Caco-2 (cell line): ENCODE results near the gene LAD1. TPM values are rescaled to one million over a fixed set of nuclear protein-coding genes. Genes with fewer than 3 reads are reported as not detected.

Experiments used
- BruUV-seq: library from RNA; stranded (reverse); fragments of 400-500 nt; replicated peaks from 2 replicates; lab custom pipeline; 2021; lab: Mats Ljungman, UMichigan
- CTCF ChIA-PET: fragments of 300-600 bp; sonication (Branson Sonifier 250); formaldehyde crosslinking; loops from one replicate; lab custom pipeline; 2022; ENCODE audit warnings: antibody characterized with exemption; lab: Charles Lee
- POLR2A ChIA-PET: fragments of 300-600 bp; sonication (Branson Sonifier 250); formaldehyde crosslinking; loops from one replicate; lab custom pipeline; 2022; ENCODE audit warnings: antibody characterized with exemption; lab: Charles Lee
- DNase-seq, 2 experiments: peaks; one replicate each; pipeline versions ENCODE4 v3.0.0 to v3.0.0-alpha.2; 2020 to 2022
- H3K27me3 ChIP-seq: replicated peaks from 2 replicates; pipeline ENCODE4 v1.6.0; 2011; ENCODE audit warnings: low read length; ENCODE audit not compliant: control insufficient read depth, insufficient read depth
- H3K36me3 ChIP-seq: 2 replicates; pipeline ENCODE4 v1.5.1; 2011; ENCODE audit warnings: low read length; ENCODE audit not compliant: control insufficient read depth, insufficient read depth
- H3K4me1 ChIP-seq: fragments of 250-450 bp; sonication (Bioruptor Pico); 2 replicates; pipeline ENCODE4 v1.5.1; 2020; ENCODE audit warnings: mild to moderate bottlenecking
- H3K4me3 ChIP-seq: 2 replicates; pipeline ENCODE4 v1.5.1; 2011; ENCODE audit warnings: low read depth, mild to moderate bottlenecking, control low read depth, low read length
- H3K9me3 ChIP-seq: fragments of 250-450 bp; sonication (Bioruptor Pico); 2 replicates; pipeline ENCODE4 v1.5.1; 2020; ENCODE audit warnings: mild to moderate bottlenecking, moderate library complexity
- H3K27ac Mint-ChIP-seq: one replicate; pipeline ENCODE4 v1.8.0; 2022; ENCODE audit warnings: mixed read lengths; ENCODE audit not compliant: unreplicated experiment
- H3K27me3 Mint-ChIP-seq: one replicate; pipeline ENCODE4 v1.8.0; 2022; ENCODE audit warnings: mixed read lengths; ENCODE audit not compliant: insufficient read depth, unreplicated experiment
- H3K36me3 Mint-ChIP-seq: one replicate; pipeline ENCODE4 v1.8.0; 2022; ENCODE audit warnings: mild to moderate bottlenecking, mixed read lengths; ENCODE audit not compliant: insufficient read depth, unreplicated experiment
- H3K4me1 Mint-ChIP-seq: one replicate; pipeline ENCODE4 v1.8.0; 2022; ENCODE audit warnings: low read depth, mixed read lengths; ENCODE audit not compliant: unreplicated experiment
- H3K4me3 Mint-ChIP-seq: one replicate; pipeline ENCODE4 v1.8.0; 2022; ENCODE audit warnings: mild to moderate bottlenecking, moderate library complexity, mixed read lengths; ENCODE audit not compliant: unreplicated experiment
- H3K9me3 Mint-ChIP-seq: one replicate; pipeline ENCODE4 v1.8.0; 2022; ENCODE audit warnings: mixed read lengths; ENCODE audit not compliant: unreplicated experiment
- CTCF ChIP-seq, 2 experiments: fragments of 200-600 bp in 1 of 2; IDR thresholded peaks; 1 replicate in 1 of 2; 2 replicates in 1 of 2; pipeline versions ENCODE4 v1.5.1 to v1.8.0; 2011 to 2022; ENCODE audit warnings: antibody characterized with exemption in 1 of 2, control low read depth in 1 of 2, inconsistent platforms in 1 of 2, low read depth in 1 of 2, low read length in 1 of 2, mild to moderate bottlenecking in 1 of 2, moderate library complexity in 1 of 2; ENCODE audit not compliant: insufficient read depth in 1 of 2, severe bottlenecking in 1 of 2, unreplicated experiment in 1 of 2
- intact Hi-C: fragments of 100-400 bp; cut with micrococcal nuclease; formaldehyde crosslinking; loops from one replicate; pipeline ENCODE4 v1.10.0; 2022; ENCODE audit not compliant: unreplicated experiment
- total RNA-seq: library from RNA; stranded (reverse); gene quantifications from 2 replicates; pipeline ENCODE4 v1.2.3, GENCODE V29; 2022

LAD1 gene
- total RNA-seq, 1 experiment from 2014 or later = 80.5 TPM

DNA sequence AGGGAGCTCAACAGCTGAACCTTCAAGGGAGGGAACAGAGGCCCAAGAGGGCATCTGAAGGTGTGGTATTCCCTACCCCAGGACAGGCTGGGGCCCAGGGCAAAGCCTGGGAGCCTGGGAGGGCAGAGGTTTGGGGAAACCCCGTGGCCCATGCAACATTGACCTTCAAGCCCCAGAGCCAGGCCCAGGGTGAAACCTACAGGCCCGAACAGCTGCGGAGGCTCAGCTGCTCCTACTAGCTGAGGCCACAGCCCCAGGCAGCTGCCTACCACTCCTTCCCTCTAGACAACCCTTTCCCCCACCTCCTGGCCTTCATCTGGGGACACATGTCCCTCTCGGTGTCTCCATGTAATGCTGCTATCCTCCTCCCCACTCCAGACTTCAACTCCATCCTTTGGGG is 3.2 kb downstream of the LAD1 start:
- no peak overlapping the region for H3K4me3 Mint-ChIP-seq
- POLR2A ChIA-PET = interaction anchor here (0.6 kb wide), 1 partner anchor 32 kb away, joined by 5 read pairs; no protein-coding TSS in a partner anchor
- no TSS peak for BruUV-seq
- H3K27ac Mint-ChIP-seq = no peak overlapping the region
- no peaks in the 10 kb centered on the region for H3K27me3 Mint-ChIP-seq
- H3K4me1 Mint-ChIP-seq = peaks cover 32% of the 10 kb centered on the region
- no peak for TF ChIP-seq CTCF (IDR thresholded peaks at IDR 0.05; ENCODE audit: insufficient read depth in 1 of 2, low read depth in 1 of 2, low read length in 1 of 2, severe bottlenecking in 1 of 2, unreplicated experiment in 1 of 2)
- intact Hi-C loops = no loop called here
- DNase-seq = no peak
- no peaks in the 10 kb centered on the region for H3K9me3 ChIP-seq
- peaks cover 42% of the 10 kb centered on the region for H3K4me1 ChIP-seq
- peaks cover 14% of the 10 kb centered on the region for H3K36me3 Mint-ChIP-seq
- CTCF ChIA-PET = interaction anchor here (0.6 to 0.8 kb wide), 2 partner anchors 40 to 1884 kb away, joined by 3 to 4 read pairs; no protein-coding TSS in a partner anchor
- H3K27me3 ChIP-seq = no peaks in the 10 kb centered on the region
- no peak overlapping the region for H3K4me3 ChIP-seq
- H3K9me3 Mint-ChIP-seq = no peaks in the 10 kb centered on the region
- H3K36me3 ChIP-seq = peaks cover 5% of the 10 kb centered on the region

DNA sequence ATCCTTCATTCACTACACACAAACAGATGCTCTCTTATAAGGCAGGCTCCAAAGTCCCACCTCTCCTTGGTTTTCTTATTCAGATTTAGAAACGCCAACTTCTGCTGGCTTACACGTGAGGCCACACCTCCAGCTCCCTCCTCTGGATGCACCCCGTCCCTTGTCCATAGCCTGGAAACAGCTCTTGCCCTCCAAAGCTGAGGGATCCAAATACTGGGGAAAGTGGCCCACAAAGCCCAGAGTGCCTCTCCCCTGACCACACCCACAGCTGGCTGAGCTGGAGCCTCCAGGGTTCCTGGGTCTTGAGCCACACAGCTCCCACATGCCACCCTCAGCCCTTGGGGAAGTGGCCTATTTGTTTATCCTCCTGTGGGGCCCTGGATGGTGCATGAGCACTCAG is 4.5 kb downstream of the LAD1 start:
- DNase-seq = no peak
- Histone ChIP-seq H3K27me3 (no peaks in the 10 kb centered on the region), H3K9me3 (no peaks in the 10 kb centered on the region), H3K4me1 (peaks cover 31% of the 10 kb centered on the region), H3K4me3 (no peak overlapping the region), H3K36me3 (peaks cover 5% of the 10 kb centered on the region)
- H3K9me3 Mint-ChIP-seq = no peaks in the 10 kb centered on the region
- TF ChIP-seq CTCF (IDR thresholded peaks at IDR 0.05; ENCODE audit: insufficient read depth in 1 of 2, low read depth in 1 of 2, low read length in 1 of 2, severe bottlenecking in 1 of 2, unreplicated experiment in 1 of 2) = no peak
- no TSS peak for BruUV-seq
- H3K4me1 Mint-ChIP-seq = peaks cover 21% of the 10 kb centered on the region
- H3K27me3 Mint-ChIP-seq = no peaks in the 10 kb centered on the region
- H3K36me3 Mint-ChIP-seq = peaks cover 15% of the 10 kb centered on the region
- intact Hi-C loops = no loop called here
- ChIA-PET CTCF (no interaction called here), POLR2A (no interaction called here)
- no peak overlapping the region for H3K27ac Mint-ChIP-seq
- no peak overlapping the region for H3K4me3 Mint-ChIP-seq

- Mint-ChIP-seq H3K9me3 (no peaks in the 10 kb centered on the region), H3K4me3 (no peak overlapping the region), H3K36me3 (peaks cover 30% of the 10 kb centered on the region), H3K27ac (no peak overlapping the region), H3K27me3 (no peaks in the 10 kb centered on the region), H3K4me1 (peaks cover 18% of the 10 kb centered on the region)
- CTCF ChIA-PET = interaction anchor here (0.6 kb wide), 2 partner anchors 109 to 281 kb away, joined by 4 to 5 read pairs; partner anchors contain the start of gene CACNA1S
- Histone ChIP-seq H3K4me1 (peaks cover 26% of the 10 kb centered on the region), H3K27me3 (no peaks in the 10 kb centered on the region), H3K36me3 (peaks cover 6% of the 10 kb centered on the region), H3K4me3 (no peak overlapping the region), H3K9me3 (no peaks in the 10 kb centered on the region)
- POLR2A ChIA-PET = interaction anchor here (0.7 kb wide), 1 partner anchor 64 kb away, joined by 8 read pairs; no protein-coding TSS in a partner anchor
- no TSS peak for BruUV-seq
- no peak for TF ChIP-seq CTCF (IDR thresholded peaks at IDR 0.05; ENCODE audit: insufficient read depth in 1 of 2, low read depth in 1 of 2, low read length in 1 of 2, severe bottlenecking in 1 of 2, unreplicated experiment in 1 of 2)
- no peak for DNase-seq
- intact Hi-C loops = no loop called here
Observed at GRCh38 chr1:201393076-201393475, 6.0 kb downstream of the LAD1 start.
